Right lobe of liver (tissue), 4 donors: ENCODE measurements around the gene DHRS13.

ENCODE experiments used
- POLR2A ChIP-seq: fragments of 450-650 bp; IDR thresholded peaks from one replicate; pipeline ENCODE4 v1.6.1; 2017; ENCODE audit warnings: antibody characterized with exemption, mild to moderate bottlenecking
- TF ChIP-seq, protein P1 (sequence below), 4 donors: fragments of 200-600 bp in 3 of 4; fragments of 450-650 bp in 1 of 4; IDR thresholded peaks; one replicate each; pipeline versions ENCODE4 v1.5.1 to v1.8.0; 2016 to 2022; ENCODE audit warnings: antibody characterized with exemption in 4 of 4, mild to moderate bottlenecking in 2 of 4
- donor health status: DM: no; HTN: no; CAD: no.
- donor health status: DM: no; HTN: no; CAD: no.
- donor health status: DM: no; HTN: yes; CAD: no.

DNA sequence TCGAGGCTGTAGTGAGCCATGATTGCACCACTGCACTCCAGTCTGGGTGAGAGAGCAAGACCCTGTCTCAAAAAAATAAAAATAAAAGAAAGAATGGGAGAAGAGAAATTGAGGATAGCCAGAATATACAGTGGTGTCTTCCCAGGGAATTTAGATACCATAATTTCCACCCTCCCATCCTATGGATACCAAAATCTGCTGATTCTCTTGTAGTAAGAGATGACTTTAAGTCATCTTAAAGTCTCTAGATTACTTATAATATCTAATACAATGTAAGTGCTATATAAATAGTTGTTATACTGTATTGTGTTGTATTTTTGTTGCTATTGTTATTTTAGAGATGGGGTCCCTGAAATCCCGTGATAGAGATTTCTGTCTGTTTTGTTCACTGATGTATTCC lies 49.6 kb downstream of the DHRS13 start:
- TF ChIP-seq, protein P1, sequence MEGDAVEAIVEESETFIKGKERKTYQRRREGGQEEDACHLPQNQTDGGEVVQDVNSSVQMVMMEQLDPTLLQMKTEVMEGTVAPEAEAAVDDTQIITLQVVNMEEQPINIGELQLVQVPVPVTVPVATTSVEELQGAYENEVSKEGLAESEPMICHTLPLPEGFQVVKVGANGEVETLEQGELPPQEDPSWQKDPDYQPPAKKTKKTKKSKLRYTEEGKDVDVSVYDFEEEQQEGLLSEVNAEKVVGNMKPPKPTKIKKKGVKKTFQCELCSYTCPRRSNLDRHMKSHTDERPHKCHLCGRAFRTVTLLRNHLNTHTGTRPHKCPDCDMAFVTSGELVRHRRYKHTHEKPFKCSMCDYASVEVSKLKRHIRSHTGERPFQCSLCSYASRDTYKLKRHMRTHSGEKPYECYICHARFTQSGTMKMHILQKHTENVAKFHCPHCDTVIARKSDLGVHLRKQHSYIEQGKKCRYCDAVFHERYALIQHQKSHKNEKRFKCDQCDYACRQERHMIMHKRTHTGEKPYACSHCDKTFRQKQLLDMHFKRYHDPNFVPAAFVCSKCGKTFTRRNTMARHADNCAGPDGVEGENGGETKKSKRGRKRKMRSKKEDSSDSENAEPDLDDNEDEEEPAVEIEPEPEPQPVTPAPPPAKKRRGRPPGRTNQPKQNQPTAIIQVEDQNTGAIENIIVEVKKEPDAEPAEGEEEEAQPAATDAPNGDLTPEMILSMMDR (IDR thresholded peaks at IDR 0.05), result no peak
- no peak for TF ChIP-seq POLR2A
